Measurements from ENCODE around the gene CRYGS. TPM values are rescaled to one million over a fixed set of nuclear protein-coding genes. Genes with fewer than 3 reads are reported as not detected.

CRYGS gene
- total RNA-seq, 1 experiment from 2014 or later: 0.08 TPM

- in situ Hi-C loops (cut with HindIII; ENCODE audit: low pct_unique_long_range_greater_than_20kb, low sequenced_read_pairs): no loop called here
- DNase-seq (ENCODE audit: low read depth, low spot score): no peak
These were observed 18.6 kb downstream of the CRYGS start for GRCh38 chr3:186525369-186526255.

- in situ Hi-C loops (cut with HindIII; ENCODE audit: low pct_unique_long_range_greater_than_20kb, low sequenced_read_pairs): no loop called here
- DNase-seq (ENCODE audit: low read depth, low spot score): no peak
These were observed 19.6 kb downstream of the CRYGS start for GRCh38 chr3:186524616-186525015.

- in situ Hi-C loops (cut with HindIII; ENCODE audit: low pct_unique_long_range_greater_than_20kb, low sequenced_read_pairs): no loop called here
- no peak for DNase-seq (ENCODE audit: low read depth, low spot score)
These were observed 20.7 kb downstream of the CRYGS start for GRCh38 chr3:186523434-186523833.

GRCh38 chr3:186523022-186523421, 21.2 kb downstream of the CRYGS start:
- DNase-seq (ENCODE audit: low read depth, low spot score): no peak
- in situ Hi-C loops (cut with HindIII; ENCODE audit: low pct_unique_long_range_greater_than_20kb, low sequenced_read_pairs): no loop called here

GRCh38 chr3:186520957-186521842, 23.0 kb downstream of the CRYGS start:
- DNase-seq (ENCODE audit: low read depth, low spot score): no peak
- in situ Hi-C loops (cut with HindIII; ENCODE audit: low pct_unique_long_range_greater_than_20kb, low sequenced_read_pairs): no loop called here

GRCh38 chr3:186520431-186520830, 23.7 kb downstream of the CRYGS start:
- in situ Hi-C loops (cut with HindIII; ENCODE audit: low pct_unique_long_range_greater_than_20kb, low sequenced_read_pairs): no loop called here
- no peak for DNase-seq (ENCODE audit: low read depth, low spot score)

- in situ Hi-C loops (cut with HindIII; ENCODE audit: low pct_unique_long_range_greater_than_20kb, low sequenced_read_pairs): no loop called here
- no peak for DNase-seq (ENCODE audit: low read depth, low spot score)
These were observed 25.0 kb downstream of the CRYGS start for GRCh38 chr3:186519021-186519658.

- no peak for DNase-seq (ENCODE audit: low read depth, low spot score)
- in situ Hi-C loops (cut with HindIII; ENCODE audit: low pct_unique_long_range_greater_than_20kb, low sequenced_read_pairs): no loop called here
These were observed 27.0 kb downstream of the CRYGS start for GRCh38 chr3:186517218-186517617.

GRCh38 chr3:186516646-186517045, 27.5 kb downstream of the CRYGS start:
- in situ Hi-C loops (cut with HindIII; ENCODE audit: low pct_unique_long_range_greater_than_20kb, low sequenced_read_pairs): no loop called here
- DNase-seq (ENCODE audit: low read depth, low spot score): no peak

GRCh38 chr3:186515125-186515524, 29.1 kb downstream of the CRYGS start:
- no peak for DNase-seq (ENCODE audit: low read depth, low spot score)
- in situ Hi-C loops (cut with HindIII; ENCODE audit: low pct_unique_long_range_greater_than_20kb, low sequenced_read_pairs): no loop called here

GRCh38 chr3:186514296-186515002, 29.7 kb downstream of the CRYGS start:
- in situ Hi-C loops (cut with HindIII; ENCODE audit: low pct_unique_long_range_greater_than_20kb, low sequenced_read_pairs): no loop called here
- peak; percentile 49 for DNase-seq (ENCODE audit: low read depth, low spot score)

GRCh38 chr3:186513386-186513785, 30.8 kb downstream of the CRYGS start:
- no peak for DNase-seq (ENCODE audit: low read depth, low spot score)
- in situ Hi-C loops (cut with HindIII; ENCODE audit: low pct_unique_long_range_greater_than_20kb, low sequenced_read_pairs): no loop called here

GRCh38 chr3:186512570-186513302, 31.4 kb downstream of the CRYGS start:
- in situ Hi-C loops (cut with HindIII; ENCODE audit: low pct_unique_long_range_greater_than_20kb, low sequenced_read_pairs): no loop called here
- DNase-seq (ENCODE audit: low read depth, low spot score): no peak

GRCh38 chr3:186511702-186512101, 32.5 kb downstream of the CRYGS start:
- DNase-seq (ENCODE audit: low read depth, low spot score): no peak
- in situ Hi-C loops (cut with HindIII; ENCODE audit: low pct_unique_long_range_greater_than_20kb, low sequenced_read_pairs): no loop called here

GRCh38 chr3:186511245-186511644, 32.9 kb downstream of the CRYGS start:
- no peak for DNase-seq (ENCODE audit: low read depth, low spot score)
- in situ Hi-C loops (cut with HindIII; ENCODE audit: low pct_unique_long_range_greater_than_20kb, low sequenced_read_pairs): no loop called here

GRCh38 chr3:186510374-186511079, 33.7 kb downstream of the CRYGS start:
- DNase-seq (ENCODE audit: low read depth, low spot score): no peak
- in situ Hi-C loops (cut with HindIII; ENCODE audit: low pct_unique_long_range_greater_than_20kb, low sequenced_read_pairs): no loop called here

All from SK-MEL-5 (cell line).